AML-193 (cell line): ENCODE measurements around the gene PGS1.

Experiments
- DNase-seq, 2 experiments: peaks; one replicate each; lab custom pipeline; 2025; lab: John Stamatoyannopoulos, UW

PGS1 gene

GRCh38 chr17:78364436-78365281 lies 13.8 kb upstream of the PGS1 start:
- no peak for DNase-seq

DNA sequence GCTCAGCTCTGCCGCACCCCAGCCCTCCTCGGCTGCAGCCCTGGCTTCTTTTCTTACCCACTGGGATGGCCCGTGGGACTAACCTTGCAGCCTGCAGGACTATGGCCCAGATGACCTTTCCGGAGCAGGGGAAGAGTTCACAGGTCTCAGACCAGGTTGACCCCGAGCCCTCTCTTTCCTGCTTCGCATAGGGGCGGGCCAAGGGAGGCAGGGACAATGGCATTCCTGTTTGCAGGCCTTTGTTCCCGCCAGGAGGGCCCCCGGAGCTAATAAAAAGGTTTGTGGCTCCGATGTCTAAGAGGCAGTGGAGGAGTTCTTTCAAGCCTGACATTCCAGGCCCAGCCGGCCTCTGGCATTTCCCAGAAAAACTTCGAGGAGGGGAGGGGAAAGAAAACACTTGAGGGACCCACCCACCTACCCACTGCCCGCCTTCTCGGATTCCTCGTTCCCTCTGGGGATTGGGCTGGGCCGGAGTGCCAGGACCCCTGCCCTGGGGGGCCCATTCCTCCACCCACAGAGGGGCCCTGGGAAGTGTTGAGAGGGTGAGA lies 12.8 kb upstream of the PGS1 start:
- DNase-seq: no peak

- DNase-seq: no peak
Measured at GRCh38 chr17:78366109-78366848, 12.2 kb upstream of the PGS1 start.

- no peak for DNase-seq
Measured at GRCh38 chr17:78367193-78367592, 11.3 kb upstream of the PGS1 start.

DNA sequence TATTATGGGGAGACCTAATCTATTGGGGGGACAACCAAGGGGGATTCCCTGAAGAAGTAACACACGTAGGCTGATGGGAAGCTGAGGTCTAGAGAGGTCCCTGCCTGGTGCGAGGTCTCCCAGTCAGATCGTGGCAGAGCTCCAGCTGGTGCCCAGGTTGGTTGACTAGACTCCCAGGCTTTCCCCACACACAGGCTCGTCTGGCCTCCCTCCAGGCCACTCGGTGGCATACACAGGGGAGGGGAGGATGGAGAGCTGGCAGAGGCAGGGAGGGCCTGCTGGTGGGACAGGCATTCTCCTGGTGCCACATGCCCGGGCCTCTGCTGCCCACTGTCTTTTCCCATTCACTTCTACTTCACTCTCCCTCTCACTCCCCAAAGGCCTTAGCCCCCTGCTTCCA lies 10.1 kb upstream of the PGS1 start:
- no peak for DNase-seq

DNA sequence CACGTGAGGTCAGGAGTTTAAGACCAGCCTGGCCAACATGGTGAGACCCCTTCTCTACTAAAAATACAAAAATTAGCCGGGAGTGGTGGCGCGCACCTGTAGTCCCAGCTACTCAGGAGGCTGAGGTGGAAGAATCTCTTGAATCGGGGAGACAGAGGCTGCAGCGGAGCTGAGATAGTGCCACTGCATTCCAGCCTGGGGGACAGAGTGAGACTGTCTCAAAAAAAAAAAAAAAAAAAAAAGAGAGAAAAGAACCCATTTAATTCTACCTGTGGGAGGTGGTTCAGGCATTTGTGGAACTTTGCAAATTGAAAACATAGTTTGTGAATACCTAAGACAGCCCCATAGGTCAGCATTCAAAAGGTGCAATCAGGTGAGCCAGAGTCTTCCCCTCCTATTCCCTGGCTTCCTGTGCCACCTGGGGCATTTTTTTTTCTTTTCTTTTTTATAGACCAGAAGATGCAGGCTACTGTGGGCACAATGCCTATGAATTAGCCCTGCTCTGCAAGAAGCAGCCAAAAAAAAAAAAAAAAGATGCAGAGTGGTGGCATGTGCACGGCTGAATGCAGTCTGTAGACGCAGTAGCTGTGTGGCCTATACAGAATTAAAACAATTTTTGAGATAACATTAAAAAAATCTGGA lies 9.5 kb upstream of the PGS1 start:
- no peak for DNase-seq

DNA sequence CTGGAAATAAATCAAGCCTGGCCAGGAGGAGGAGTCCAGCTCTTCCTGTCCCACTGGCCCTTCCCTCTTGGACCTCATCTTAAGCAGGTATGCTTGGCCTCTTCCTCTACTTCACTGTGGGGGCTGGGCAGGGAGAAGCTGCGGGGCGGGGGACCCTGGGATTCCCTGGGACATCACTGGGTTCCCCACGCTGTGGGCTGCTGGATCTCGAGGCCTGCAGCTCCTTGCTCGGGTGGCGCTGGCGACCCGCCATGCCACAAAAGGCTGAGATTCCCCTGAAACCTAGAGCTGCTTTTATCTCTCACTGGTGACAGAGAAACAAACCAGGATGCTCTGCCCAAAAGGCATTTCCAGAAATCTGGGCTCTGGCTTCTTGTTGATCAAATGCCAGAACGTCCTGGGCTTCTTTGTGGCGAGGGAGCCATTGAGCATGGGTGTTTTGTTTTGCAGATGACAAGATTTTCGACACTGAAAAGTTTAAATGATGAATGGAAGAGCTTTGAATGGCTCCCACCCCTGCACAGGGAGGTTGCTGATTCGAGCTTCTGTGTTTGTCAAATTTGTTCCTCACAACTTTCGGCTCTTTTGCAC lies 8.6 kb upstream of the PGS1 start:
- no peak for DNase-seq

GRCh38 chr17:78371056-78371455 lies 7.4 kb upstream of the PGS1 start:
- DNase-seq: no peak

- DNase-seq: no peak
Measured at GRCh38 chr17:78372841-78373240, 5.6 kb upstream of the PGS1 start.

DNA sequence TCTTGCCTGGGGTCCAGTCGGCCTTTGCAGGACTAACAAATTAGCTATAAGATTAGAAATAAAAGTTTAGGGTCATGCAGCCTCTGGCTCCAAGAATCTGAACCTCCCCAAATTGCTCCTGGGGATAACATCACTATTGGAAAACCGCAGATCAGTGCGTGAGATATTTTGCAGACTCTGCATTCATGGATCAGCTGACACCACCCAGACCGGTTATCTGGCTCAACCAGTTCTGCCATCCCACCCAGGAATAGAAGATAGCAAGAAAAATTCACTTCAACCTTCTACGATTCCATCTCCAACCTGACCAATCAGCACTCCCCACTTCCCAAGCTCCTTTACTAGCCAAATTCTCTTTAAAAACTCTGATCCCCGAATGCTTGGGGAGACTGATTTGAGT lies 4.3 kb upstream of the PGS1 start:
- no peak for DNase-seq

GRCh38 chr17:78374631-78375274 lies 3.7 kb upstream of the PGS1 start:
- DNase-seq: no peak

DNA sequence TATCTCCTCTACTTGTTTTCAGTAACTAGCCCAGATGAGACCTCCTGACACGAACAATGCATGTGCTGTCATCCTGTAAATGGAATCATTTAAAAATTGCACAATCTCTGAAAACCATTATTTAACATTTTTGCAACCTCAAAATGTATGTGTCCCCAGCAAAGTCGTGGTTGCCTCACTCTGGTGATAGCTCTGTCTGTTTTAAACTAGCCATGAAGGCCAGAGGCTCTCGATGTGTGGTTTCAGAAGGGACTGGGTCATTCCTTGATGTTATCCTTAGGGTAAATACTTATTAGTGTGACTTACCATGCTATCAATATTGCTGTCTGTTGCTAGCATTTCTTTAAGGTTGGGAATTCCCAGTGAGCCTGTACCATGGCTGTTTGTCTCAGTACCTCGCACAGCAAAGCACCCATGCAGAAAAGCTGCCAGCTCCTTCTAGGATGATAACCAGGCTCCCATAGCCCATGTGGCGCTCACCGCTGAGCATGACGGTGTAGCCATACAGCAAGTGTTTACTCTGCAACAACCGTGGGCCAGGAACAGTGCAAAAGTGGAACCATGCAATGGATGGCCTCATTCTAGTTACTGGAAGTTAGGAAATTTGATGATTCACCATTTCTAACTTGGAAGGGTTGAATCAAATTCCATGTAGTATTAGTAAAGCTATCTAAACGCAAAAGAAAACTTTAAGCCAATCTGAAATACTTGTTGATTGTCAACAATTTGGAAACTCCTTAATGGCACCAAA lies 2.9 kb upstream of the PGS1 start:
- peak; percentile 35 to 40 for DNase-seq

- DNase-seq: no peak
Measured at GRCh38 chr17:78376161-78376560, 2.3 kb upstream of the PGS1 start.

DNA sequence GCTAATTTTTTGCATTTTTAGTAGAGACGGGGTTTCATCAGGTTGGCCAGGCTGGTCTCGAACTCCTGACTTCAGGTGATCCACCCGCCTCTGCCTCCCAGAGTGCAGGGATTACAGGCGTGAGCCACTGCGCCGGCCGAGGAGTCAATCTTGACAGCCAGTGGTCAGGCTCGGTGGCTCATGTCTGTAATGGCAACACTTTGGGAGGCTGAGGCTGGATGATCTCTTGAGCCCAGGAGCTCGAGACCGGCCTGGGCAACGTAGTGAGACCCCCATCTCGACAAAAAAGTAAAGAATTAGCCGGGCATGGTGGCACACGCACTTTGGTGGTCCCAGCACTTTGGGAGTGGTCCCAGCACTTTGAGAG lies 608 bp upstream of the PGS1 start:
- no peak for DNase-seq

GRCh38 chr17:78379131-78379491 lies 662 bp downstream of the PGS1 start:
- DNase-seq: peak in 1 of 2 experiments; percentile 12

DNA sequence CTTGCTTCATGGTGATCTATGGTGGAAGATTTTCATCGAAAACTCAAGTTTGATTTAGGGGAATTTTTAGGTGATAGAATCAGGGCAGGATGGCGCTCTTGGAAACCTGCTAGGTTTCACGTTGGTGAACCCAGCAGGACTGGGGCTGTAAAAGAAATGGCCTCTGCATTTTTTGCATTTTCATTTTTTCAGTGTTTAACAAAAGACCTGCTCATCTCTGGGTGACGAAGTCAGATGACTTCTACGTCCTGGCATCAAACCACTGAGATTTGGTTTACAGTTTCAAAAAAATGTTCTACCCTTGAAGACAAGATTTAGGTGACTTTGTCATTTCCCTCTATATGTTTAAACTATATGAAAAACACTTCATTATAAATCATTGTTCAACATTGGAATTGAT lies 1.9 kb downstream of the PGS1 start:
- DNase-seq: no peak

DNA sequence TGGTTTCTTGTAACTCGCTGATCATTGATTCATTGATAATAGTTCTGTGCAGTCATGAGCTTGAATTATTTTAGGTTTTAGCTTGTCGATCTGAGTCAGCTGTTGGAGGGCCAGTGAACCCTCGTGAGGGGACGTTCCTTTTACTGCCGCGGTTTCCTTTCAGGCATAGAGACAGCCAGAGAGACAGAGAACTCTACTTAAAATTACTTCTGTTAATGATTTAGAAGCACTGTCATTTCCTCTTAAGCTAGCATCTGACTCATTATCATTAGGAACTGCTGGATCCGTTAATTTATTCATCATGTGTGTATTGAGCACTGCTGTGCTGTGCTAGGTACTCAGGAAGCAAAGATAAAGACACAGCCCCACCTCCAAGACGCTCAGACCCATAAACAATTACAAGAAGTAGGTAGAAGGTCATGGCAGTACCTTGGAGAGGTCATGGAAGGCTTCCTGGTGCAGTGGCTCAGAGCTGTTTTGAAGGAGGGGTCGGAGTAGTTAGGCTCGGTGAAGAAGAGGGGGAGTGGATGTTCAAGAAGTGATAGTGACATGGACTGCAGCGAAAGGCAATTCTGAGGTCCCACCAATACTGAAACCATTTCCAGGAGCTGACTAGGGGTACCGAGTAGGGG lies 3.3 kb downstream of the PGS1 start:
- DNase-seq: peak; percentile 56 to 71

DNA sequence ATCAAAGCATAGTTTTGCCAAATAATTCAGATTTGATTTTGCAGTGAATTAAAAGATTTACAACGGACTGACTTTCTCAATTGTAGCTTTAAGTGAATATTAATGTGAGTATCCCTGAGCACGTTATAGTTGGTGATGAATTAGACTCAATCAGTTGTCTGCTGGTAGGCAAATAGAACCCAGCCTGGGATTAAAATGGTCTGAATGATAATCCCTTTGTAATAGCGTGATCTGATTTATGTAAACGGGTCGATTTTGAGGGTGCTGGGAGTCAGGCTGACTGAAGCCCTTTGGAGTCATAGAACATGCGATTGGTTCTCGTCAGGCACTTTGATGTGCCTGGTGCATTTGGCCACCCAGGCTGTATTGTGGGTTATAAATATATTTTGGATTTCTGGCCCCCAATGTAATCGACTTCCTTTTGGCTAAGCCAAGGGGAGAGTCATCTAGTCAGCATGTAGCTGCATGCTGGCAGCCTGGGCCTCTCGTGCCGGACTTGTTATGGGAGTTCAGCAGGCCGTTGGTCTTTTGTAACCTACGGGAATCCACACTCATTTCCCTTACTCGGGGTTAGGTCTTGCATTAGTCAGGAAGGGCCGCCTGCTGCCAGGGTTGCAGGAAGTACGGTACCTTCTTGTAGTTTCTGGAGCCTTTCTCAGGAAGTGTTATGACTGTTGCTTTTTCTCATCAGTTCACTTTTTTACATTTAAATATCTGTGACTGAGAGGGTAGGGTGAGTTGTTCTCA lies 5.4 kb downstream of the PGS1 start:
- peak; percentile 99 for DNase-seq

- DNase-seq: peak in 1 of 2 experiments; percentile 36
Measured at GRCh38 chr17:78384479-78385175, 6.2 kb downstream of the PGS1 start.
